ENCODE results near the gene LGALS4. TPM values are rescaled to one million over a fixed set of nuclear protein-coding genes. Genes with fewer than 3 reads are reported as not detected.

LGALS4 gene
- total RNA-seq, 1 donor: 0.43 TPM

GRCh38 chr19:38841180-38841766, 28.5 kb upstream of the LGALS4 start:
- H3K4me3 ChIP-seq (ENCODE audit: low read depth, low read length): no peak overlapping the region
- no peak for TF ChIP-seq CTCF (IDR thresholded peaks at IDR 0.05; ENCODE audit: insufficient read depth, low read depth, low read length)
- DNase-seq (ENCODE audit: low read depth): no peak

GRCh38 chr19:38840583-38840968, 27.8 kb upstream of the LGALS4 start:
- no peak for DNase-seq (ENCODE audit: low read depth)
- no peak overlapping the region for H3K4me3 ChIP-seq (ENCODE audit: low read depth, low read length)

GRCh38 chr19:38839816-38840582, 27.3 kb upstream of the LGALS4 start:
- H3K4me3 ChIP-seq (ENCODE audit: low read depth, low read length): no peak overlapping the region
- no peak for TF ChIP-seq CTCF (IDR thresholded peaks at IDR 0.05; ENCODE audit: insufficient read depth, low read depth, low read length)
- DNase-seq (ENCODE audit: low read depth): no peak

More at GRCh38 chr19:38840583-38840968, 27.8 kb upstream of the LGALS4 start:
- TF ChIP-seq CTCF (IDR thresholded peaks at IDR 0.05; ENCODE audit: insufficient read depth, low read depth, low read length): no peak

- DNase-seq (ENCODE audit: low read depth): no peak
- no peak for TF ChIP-seq CTCF (IDR thresholded peaks at IDR 0.05; ENCODE audit: insufficient read depth, low read depth, low read length)
These were observed 26.4 kb upstream of the LGALS4 start for GRCh38 chr19:38838986-38839761.

GRCh38 chr19:38838208-38838985, 25.7 kb upstream of the LGALS4 start:
- DNase-seq (ENCODE audit: low read depth): no peak
- no peak overlapping the region for H3K4me3 ChIP-seq (ENCODE audit: low read depth, low read length)
- no peak for TF ChIP-seq CTCF (IDR thresholded peaks at IDR 0.05; ENCODE audit: insufficient read depth, low read depth, low read length)

More at GRCh38 chr19:38838986-38839761, 26.4 kb upstream of the LGALS4 start:
- no peak overlapping the region for H3K4me3 ChIP-seq (ENCODE audit: low read depth, low read length)

GRCh38 chr19:38837656-38838121, 24.9 kb upstream of the LGALS4 start:
- peak; percentile 77 for DNase-seq (ENCODE audit: low read depth)
- TF ChIP-seq CTCF (IDR thresholded peaks at IDR 0.05; ENCODE audit: insufficient read depth, low read depth, low read length): no peak
- no peak overlapping the region for H3K4me3 ChIP-seq (ENCODE audit: low read depth, low read length)

Data from fibroblast of villous mesenchyme (primary cell).